Neutrophil (primary cell): Measurements from ENCODE around the gene CSTF1.

Experiments used
- H3K27ac ChIP-seq: fragments of 200-600 bp; sonication (generic); 2 replicates; pipeline ENCODE4 v1.5.1; 2016; ENCODE audit warnings: mild to moderate bottlenecking, moderate library complexity
- H3K27me3 ChIP-seq: fragments of 200-600 bp; sonication (generic); 2 replicates; pipeline ENCODE4 v1.6.0; 2016; ENCODE audit warnings: mild to moderate bottlenecking
- H3K36me3 ChIP-seq: fragments of 200-600 bp; sonication (generic); 2 replicates; pipeline ENCODE4 v1.5.1; 2017
- H3K4me1 ChIP-seq, 2 experiments: fragments of 200-600 bp in 1 of 2; sonication (generic) in 1 of 2; 1 replicate in 1 of 2; 2 replicates in 1 of 2; pipeline versions ENCODE4 v1.5.1 to v1.6.1; 2013 to 2016; ENCODE audit warnings: low read depth in 1 of 2, low read length in 1 of 2, mild to moderate bottlenecking in 1 of 2, moderate library complexity in 1 of 2; ENCODE audit not compliant: control insufficient read depth in 1 of 2, insufficient read depth in 1 of 2
- H3K4me3 ChIP-seq, 2 experiments: fragments of 200-600 bp in 1 of 2; sonication (generic) in 1 of 2; 1 replicate in 1 of 2; 2 replicates in 1 of 2; pipeline ENCODE4 v1.5.1; 2013 to 2016; ENCODE audit warnings: low read depth in 1 of 2, low read length in 1 of 2, mild to moderate bottlenecking in 1 of 2, moderate library complexity in 1 of 2
- H3K9me3 ChIP-seq: fragments of 200-600 bp; sonication (generic); 2 replicates; pipeline ENCODE4 v1.5.1; 2016
- TF ChIP-seq, protein P1 (sequence below): fragments of 200-600 bp; sonication (generic); IDR thresholded peaks from 2 replicates; pipeline ENCODE4 v1.5.1; 2016; ENCODE audit warnings: antibody characterized with exemption

CSTF1 gene

DNA sequence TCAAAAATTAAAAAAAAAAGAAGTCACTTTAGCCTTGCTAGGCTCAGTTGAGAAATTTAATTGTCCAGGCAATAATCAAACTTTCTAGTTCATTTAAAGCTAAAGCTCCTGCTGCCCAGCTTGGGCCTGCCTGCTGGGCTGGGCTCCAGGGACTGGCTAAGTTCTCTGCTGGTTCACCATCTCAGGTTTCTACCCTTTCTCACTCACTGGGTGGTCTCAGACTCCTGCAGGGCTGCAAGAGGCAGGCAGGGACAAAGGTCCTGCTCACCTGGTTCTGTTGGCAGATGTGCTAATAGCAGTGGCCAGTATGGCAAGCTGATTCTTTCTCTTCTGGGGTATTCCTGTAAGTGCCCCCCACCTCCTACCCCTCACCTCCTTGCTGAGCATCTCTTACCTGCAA lies 54.8 kb downstream of the CSTF1 start:
- no peak overlapping the region for H3K4me3 ChIP-seq
- TF ChIP-seq, protein P1, sequence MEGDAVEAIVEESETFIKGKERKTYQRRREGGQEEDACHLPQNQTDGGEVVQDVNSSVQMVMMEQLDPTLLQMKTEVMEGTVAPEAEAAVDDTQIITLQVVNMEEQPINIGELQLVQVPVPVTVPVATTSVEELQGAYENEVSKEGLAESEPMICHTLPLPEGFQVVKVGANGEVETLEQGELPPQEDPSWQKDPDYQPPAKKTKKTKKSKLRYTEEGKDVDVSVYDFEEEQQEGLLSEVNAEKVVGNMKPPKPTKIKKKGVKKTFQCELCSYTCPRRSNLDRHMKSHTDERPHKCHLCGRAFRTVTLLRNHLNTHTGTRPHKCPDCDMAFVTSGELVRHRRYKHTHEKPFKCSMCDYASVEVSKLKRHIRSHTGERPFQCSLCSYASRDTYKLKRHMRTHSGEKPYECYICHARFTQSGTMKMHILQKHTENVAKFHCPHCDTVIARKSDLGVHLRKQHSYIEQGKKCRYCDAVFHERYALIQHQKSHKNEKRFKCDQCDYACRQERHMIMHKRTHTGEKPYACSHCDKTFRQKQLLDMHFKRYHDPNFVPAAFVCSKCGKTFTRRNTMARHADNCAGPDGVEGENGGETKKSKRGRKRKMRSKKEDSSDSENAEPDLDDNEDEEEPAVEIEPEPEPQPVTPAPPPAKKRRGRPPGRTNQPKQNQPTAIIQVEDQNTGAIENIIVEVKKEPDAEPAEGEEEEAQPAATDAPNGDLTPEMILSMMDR = no peak

DNA sequence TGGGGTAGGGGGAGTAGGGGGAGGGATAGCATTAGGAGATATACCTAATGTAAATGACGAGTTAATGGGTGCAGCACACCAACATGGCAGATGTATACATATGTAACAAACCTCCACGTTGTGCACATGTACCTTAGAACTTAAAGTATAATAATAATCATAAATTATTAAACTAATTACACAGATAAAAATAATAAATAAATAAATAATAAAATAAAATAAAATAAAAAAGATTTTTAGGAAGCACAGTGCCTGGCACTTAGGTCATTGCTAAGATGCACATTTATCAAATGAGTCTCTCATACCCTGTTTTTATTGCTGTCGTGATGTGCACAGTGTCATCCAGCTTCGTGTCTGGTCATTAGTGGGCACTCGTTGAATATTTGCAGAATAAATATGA lies 57.0 kb downstream of the CSTF1 start:
- no peaks in the 10 kb centered on the region for H3K27me3 ChIP-seq
- H3K9me3 ChIP-seq = no peaks in the 10 kb centered on the region
- TF ChIP-seq, protein P1 = no peak
- H3K4me1 ChIP-seq = peaks cover 0 to 3% of the 10 kb centered on the region in 2 experiments
- no peak overlapping the region for H3K4me3 ChIP-seq
- no peak overlapping the region for H3K27ac ChIP-seq
- H3K36me3 ChIP-seq = peaks cover 99% of the 10 kb centered on the region

More for the DNA sequence above, 54.8 kb downstream of the CSTF1 start:
- peaks cover 9% of the 10 kb centered on the region in 2 experiments for H3K4me1 ChIP-seq
- H3K27me3 ChIP-seq = no peaks in the 10 kb centered on the region
- H3K36me3 ChIP-seq = peaks cover 95% of the 10 kb centered on the region
- no peak overlapping the region for H3K27ac ChIP-seq
- H3K9me3 ChIP-seq = no peaks in the 10 kb centered on the region

DNA sequence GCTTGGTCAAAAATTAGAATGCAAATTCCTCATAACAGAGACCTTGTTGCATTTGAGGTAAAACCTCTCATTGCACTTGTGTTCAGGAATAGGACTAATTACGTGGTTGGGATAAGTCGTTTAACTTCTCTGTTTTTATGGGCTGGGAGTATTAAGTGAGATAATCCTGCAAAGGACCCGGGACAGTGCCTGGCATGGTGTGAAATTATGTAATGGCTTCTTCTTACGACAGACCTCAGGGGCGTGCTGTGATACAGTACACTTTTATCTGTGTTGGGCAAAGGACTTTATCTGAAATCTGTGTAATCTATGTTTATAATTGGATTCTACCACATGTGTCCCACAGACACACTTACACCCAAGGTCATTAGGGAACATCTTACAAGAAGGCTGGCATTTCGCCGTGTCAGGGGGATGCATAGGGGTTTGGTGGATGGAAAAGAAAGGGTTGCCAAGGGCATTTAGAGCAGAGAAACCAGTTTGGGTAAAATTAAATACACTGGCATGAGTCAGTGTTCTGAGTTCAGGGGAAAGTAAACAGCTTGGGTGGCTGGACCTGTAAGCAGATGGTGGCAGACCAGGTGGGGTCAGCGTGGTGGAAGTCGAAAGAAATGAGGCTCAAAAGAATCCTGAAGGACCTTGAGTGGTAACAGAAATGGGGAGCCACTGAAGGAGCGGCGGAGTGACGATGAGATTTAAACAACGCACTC lies 58.8 kb downstream of the CSTF1 start:
- peak overlapping the region; percentile 25 for H3K27ac ChIP-seq
- H3K9me3 ChIP-seq = no peaks in the 10 kb centered on the region
- H3K4me1 ChIP-seq = peaks cover 0 to 3% of the 10 kb centered on the region in 2 experiments
- TF ChIP-seq, protein P1 = no peak
- H3K4me3 ChIP-seq = no peak overlapping the region
- H3K27me3 ChIP-seq = no peaks in the 10 kb centered on the region
- H3K36me3 ChIP-seq = peaks cover 97% of the 10 kb centered on the region

DNA sequence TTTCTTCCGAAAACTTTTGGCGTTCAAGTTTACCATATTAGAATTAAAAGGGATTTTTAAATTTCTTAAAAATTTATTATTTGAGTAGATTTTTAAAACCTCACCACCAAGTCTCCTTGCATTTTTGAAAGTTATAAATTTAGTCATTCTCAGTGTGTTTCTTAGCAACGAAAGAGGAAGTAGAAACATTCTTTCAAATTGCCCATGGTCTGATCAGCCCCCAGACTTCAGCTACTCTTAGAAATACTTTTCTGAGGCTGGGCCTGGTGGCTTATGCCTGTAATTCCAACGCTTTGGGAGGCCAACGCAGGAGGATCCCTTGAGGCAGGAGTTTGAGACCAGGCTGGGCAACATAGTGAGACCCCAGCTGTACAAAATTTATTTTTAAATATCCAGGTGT lies 60.9 kb downstream of the CSTF1 start:
- Histone ChIP-seq H3K4me3 (no peak overlapping the region), H3K27me3 (no peaks in the 10 kb centered on the region), H3K36me3 (peaks cover 88% of the 10 kb centered on the region), H3K4me1 (peaks cover 0 to 3% of the 10 kb centered on the region in 2 experiments), H3K9me3 (no peaks in the 10 kb centered on the region), H3K27ac (no peak overlapping the region)
- TF ChIP-seq, protein P1 = no peak

DNA sequence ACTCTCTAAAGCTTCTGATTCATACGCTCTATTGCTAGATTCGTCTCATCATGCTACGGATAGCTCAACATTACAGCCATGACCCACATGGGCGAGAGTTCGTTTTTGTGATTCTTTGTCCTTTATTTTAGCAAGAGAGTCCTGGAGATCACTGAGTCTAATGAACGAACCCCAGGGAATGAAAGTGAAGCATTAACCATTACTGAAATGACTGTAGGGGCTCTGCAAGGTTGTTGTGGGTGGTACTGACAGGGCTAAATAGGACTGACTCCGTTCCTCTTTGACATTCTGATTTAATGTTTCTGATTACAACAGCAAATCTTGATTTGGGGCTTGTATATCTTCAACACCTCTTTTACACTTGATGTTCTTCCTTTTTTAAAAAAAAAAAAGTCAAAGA lies 62.3 kb downstream of the CSTF1 start:
- Histone ChIP-seq H3K27ac (no peak overlapping the region), H3K4me1 (peaks cover 0 to 3% of the 10 kb centered on the region in 2 experiments), H3K4me3 (no peak overlapping the region), H3K36me3 (peaks cover 89% of the 10 kb centered on the region), H3K9me3 (no peaks in the 10 kb centered on the region), H3K27me3 (no peaks in the 10 kb centered on the region)
- TF ChIP-seq, protein P1 = no peak
